ENCODE data around the gene TLK1. TPM values are rescaled to one million over a fixed set of nuclear protein-coding genes. Genes with fewer than 3 reads are reported as not detected.

The TLK1 gene
- total RNA-seq, 2 experiments from 2014 or later, result 53.9 to 56.0 TPM

GRCh38 chr2:171205551-171205950, 44.9 kb upstream of the TLK1 start:
- no peak for TF ChIP-seq CTCF (IDR thresholded peaks at IDR 0.05)
- no peak overlapping the region for H3K27ac Mint-ChIP-seq
- ChIA-PET CTCF (no interaction called here), POLR2A (no interaction called here)
- intact Hi-C loops (cut with micrococcal nuclease), result no loop called here
- no peaks in the 10 kb centered on the region for H3K9me3 Mint-ChIP-seq
- no peak for ATAC-seq
- DNase-seq, result no peak
- H3K4me3 Mint-ChIP-seq, result no peak overlapping the region
- no peaks in the 10 kb centered on the region for H3K36me3 Mint-ChIP-seq (ENCODE audit: low read depth)
- H3K27me3 Mint-ChIP-seq, result no peaks in the 10 kb centered on the region
- H3K4me1 Mint-ChIP-seq (ENCODE audit: low read depth), result peaks cover 6% of the 10 kb centered on the region

- no peaks in the 10 kb centered on the region for H3K4me1 Mint-ChIP-seq (ENCODE audit: low read depth)
Observed at GRCh38 chr2:171201767-171202166, 41.1 kb upstream of the TLK1 start.

GRCh38 chr2:171201271-171201670, 40.6 kb upstream of the TLK1 start:
- Mint-ChIP-seq H3K4me3 (no peak overlapping the region), H3K9me3 (no peaks in the 10 kb centered on the region), H3K36me3 (ENCODE audit: low read depth) (no peaks in the 10 kb centered on the region), H3K27me3 (no peaks in the 10 kb centered on the region), H3K27ac (no peak overlapping the region), H3K4me1 (ENCODE audit: low read depth) (no peaks in the 10 kb centered on the region)
- DNase-seq (no peak), ATAC-seq (no peak)
- POLR2A ChIA-PET, result no interaction called here
- intact Hi-C loops (cut with micrococcal nuclease), result no loop called here
- CTCF ChIA-PET, result interaction anchor here (1.1 kb wide), 1 partner anchor 12 kb away, joined by 4 read pairs; no protein-coding TSS in a partner anchor
- TF ChIP-seq CTCF (IDR thresholded peaks at IDR 0.05), result no peak

More at GRCh38 chr2:171201767-171202166, 41.1 kb upstream of the TLK1 start:
- no peak for DNase-seq
- POLR2A ChIA-PET, result no interaction called here
- CTCF ChIA-PET, result interaction anchor here (1.1 kb wide), 1 partner anchor 12 kb away, joined by 4 read pairs; no protein-coding TSS in a partner anchor
- H3K27ac Mint-ChIP-seq, result no peak overlapping the region
- intact Hi-C loops (cut with micrococcal nuclease), result no loop called here
- H3K27me3 Mint-ChIP-seq, result no peaks in the 10 kb centered on the region
- H3K4me3 Mint-ChIP-seq, result no peak overlapping the region
- H3K9me3 Mint-ChIP-seq, result no peaks in the 10 kb centered on the region
- no peak for ATAC-seq
- TF ChIP-seq CTCF (IDR thresholded peaks at IDR 0.05), result no peak
- H3K36me3 Mint-ChIP-seq (ENCODE audit: low read depth), result no peaks in the 10 kb centered on the region

- no peak for ATAC-seq
- POLR2A ChIA-PET, result no interaction called here
- CTCF ChIA-PET, result no interaction called here
- Mint-ChIP-seq H3K4me1 (ENCODE audit: low read depth) (no peaks in the 10 kb centered on the region), H3K4me3 (no peak overlapping the region), H3K27ac (no peak overlapping the region), H3K9me3 (no peaks in the 10 kb centered on the region), H3K36me3 (ENCODE audit: low read depth) (no peaks in the 10 kb centered on the region), H3K27me3 (no peaks in the 10 kb centered on the region)
- TF ChIP-seq CTCF (IDR thresholded peaks at IDR 0.05), result no peak
- intact Hi-C loops (cut with micrococcal nuclease), result no loop called here
- DNase-seq, result no peak
Observed at GRCh38 chr2:171200469-171200868, 39.8 kb upstream of the TLK1 start.

GRCh38 chr2:171191021-171191420, 30.3 kb upstream of the TLK1 start:
- intact Hi-C loops (cut with micrococcal nuclease), result no loop called here
- H3K36me3 Mint-ChIP-seq (ENCODE audit: low read depth), result no peaks in the 10 kb centered on the region

More at GRCh38 chr2:171191021-171191420, 30.3 kb upstream of the TLK1 start:
- no peaks in the 10 kb centered on the region for H3K27me3 Mint-ChIP-seq
- no peak for ATAC-seq
- H3K4me1 Mint-ChIP-seq (ENCODE audit: low read depth), result no peaks in the 10 kb centered on the region
- ChIA-PET CTCF (no interaction called here), POLR2A (no interaction called here)
- no peak overlapping the region for H3K4me3 Mint-ChIP-seq
- TF ChIP-seq CTCF (IDR thresholded peaks at IDR 0.05), result no peak
- DNase-seq, result no peak
- H3K9me3 Mint-ChIP-seq, result no peaks in the 10 kb centered on the region
- H3K27ac Mint-ChIP-seq, result no peak overlapping the region
